Fibroblast of the conjunctiva (primary cell): ENCODE data around the gene SPDYE2.
"Not testable (repeated sequence)": the region's sequence is repeated elsewhere in the genome, so short reads cannot be mapped to it uniquely, and the experiment has no call there.

ENCODE experiments used
- DNase-seq: peaks from one replicate; pipeline ENCODE4 v3.0.0-alpha.2; 2010; ENCODE audit warnings: low read depth

The SPDYE2 gene

GRCh38 chr7:102540604-102541003, 10.4 kb upstream of the SPDYE2 start:
- DNase-seq = not testable (repeated sequence)

- DNase-seq = not testable (repeated sequence)
Measured at GRCh38 chr7:102542083-102542482, 8.9 kb upstream of the SPDYE2 start.

DNA sequence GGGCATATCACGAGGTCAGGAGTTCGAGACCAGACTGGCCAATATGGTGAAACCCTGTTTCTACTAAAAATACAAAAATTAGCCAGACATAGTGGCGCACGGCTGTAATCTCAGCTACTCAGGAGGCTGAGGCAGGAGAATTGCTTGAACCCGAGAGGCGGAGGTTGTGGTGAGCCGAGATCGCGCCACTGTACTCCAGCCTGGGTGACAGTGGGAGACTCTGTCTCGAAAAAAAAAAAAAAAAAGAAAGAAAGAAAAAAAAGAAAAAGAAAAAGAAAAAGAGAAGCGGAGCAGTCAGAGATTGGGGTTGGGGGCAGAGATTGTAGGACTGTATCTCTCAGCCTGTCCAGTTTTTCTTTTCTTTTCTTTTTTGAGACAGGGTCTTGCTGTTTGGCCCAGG, 8.3 kb upstream of the SPDYE2 start:
- DNase-seq = not testable (repeated sequence)

GRCh38 chr7:102543596-102543995, 7.4 kb upstream of the SPDYE2 start, which contains the start of gene UPK3BL2:
Gene UPK3BL2 (minus strand): TSS chr7:102543696. CDS start chr7:102543636, 60 bp downstream.
- not testable (repeated sequence) for DNase-seq

- DNase-seq = not testable (repeated sequence)
Measured at GRCh38 chr7:102544372-102544771, 6.7 kb upstream of the SPDYE2 start.

GRCh38 chr7:102545288-102545687, 5.7 kb upstream of the SPDYE2 start:
- DNase-seq = not testable (repeated sequence)

DNA sequence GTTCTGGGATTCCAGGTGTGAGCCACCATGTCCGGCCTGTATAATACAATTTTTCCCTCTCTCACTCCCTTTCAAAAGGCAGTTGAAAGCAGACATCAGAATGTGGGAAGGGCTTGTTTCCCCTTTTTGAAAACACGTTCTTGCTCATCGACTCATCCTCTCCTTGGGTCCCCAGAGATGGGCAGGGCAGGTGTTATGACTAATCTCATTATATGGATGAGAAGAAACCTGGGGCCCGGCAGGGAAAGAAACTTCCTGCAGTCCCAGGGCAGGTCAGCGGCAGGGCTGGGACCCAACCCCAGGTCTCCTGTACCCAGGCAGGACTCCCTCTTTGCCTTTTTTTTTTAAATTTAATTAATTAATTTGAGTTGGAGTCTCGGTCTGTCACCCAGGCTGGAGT, 4.7 kb upstream of the SPDYE2 start:
- DNase-seq = not testable (repeated sequence)

GRCh38 chr7:102568620-102569019, 17.6 kb downstream of the SPDYE2 start:
- not testable (repeated sequence) for DNase-seq

DNA sequence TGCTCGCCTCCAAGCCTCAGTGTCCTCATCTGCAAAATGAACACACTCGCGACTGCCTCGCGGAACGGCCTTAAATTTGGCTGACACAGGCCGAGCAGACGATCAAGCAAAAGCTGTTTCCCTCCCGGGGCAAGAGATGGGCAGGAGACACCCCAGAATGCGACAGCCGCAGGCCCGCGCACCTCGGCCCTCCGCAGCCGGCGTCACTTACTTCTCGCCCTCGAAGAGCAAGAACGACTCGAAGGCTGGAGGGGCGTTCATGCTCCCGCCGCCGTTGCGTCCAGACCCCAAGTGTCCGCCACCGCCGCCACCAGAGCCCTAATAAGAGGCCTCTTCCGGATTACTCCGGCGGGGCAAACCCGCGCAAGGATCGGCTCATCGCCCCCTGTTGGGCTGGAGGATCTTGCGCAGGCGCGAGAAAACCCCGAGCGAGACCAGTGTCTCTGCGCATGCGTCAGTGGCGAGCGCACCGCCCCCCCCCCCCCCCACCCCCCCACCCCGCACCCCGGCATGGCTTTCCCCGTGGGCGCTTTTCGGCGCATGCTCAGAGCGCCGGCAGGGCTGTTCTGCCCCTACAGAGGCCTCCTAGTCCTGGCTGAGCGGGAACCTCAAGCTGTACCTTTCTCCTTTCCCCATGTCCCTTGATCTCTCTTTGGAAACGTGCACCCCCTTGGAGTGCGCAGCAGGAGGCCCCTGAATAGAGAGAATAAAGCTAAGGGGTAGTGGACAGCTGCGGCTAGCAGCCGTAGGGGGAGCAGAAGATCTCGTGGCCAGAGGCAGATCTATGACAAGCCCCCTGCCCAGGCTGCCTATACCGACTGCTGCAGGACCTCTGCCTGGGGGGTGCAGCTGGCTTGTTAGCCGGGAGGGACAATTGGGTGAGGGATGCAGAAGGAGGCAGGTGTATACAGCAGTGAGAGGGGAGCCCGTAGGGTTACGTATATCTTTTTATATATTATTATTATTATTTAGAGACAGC, 21.5 kb downstream of the SPDYE2 start, which contains the start of gene POLR2J3:
Gene POLR2J3 (minus strand): TSS at position 323 of the 979 bp plus-strand sequence. CDS start 62 bp downstream, at position 261.
- not testable (repeated sequence) for DNase-seq

DNA sequence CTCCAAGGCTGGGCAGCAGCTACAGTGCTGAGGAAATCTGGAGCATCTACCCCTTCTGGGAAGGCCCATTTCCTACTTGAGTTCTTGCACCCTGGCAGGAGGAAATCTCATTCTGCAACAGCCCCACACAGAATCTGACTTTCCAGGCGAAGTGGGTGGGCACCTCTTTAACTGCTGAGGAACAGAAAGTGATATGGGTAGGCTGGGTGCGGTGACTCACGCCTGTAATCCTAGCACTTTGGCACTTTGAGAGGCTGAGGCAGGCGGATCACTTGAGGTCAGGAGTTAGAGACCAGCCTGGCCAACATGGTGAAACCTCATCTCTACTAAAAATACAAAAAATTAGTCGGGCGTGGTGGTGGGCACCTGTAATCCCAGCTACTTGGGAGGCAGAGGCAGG, 23.6 kb downstream of the SPDYE2 start:
- not testable (repeated sequence) for DNase-seq

GRCh38 chr7:102576363-102576762, 25.3 kb downstream of the SPDYE2 start:
- DNase-seq = not testable (repeated sequence)

GRCh38 chr7:102577315-102578240, 26.6 kb downstream of the SPDYE2 start:
- DNase-seq = not testable (repeated sequence)

DNA sequence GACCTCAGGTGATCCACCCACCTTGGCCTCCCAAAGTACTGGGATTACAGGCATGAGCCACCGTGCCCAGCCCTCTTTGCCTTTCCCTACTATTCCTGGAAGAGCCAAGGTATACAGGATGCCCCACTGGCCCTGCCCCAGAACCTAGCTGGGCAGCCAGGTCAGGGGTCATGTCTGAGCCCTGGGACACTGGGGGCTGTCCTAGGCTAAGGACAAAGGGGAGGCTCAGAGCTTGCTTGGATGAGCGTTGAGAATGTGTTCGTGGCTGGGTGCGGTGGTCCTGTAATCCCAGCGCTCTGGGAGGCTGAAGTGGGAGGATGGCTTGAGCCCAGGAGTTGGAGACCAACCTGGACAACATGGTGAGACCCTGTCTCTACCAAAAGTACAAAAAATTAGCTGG, 27.5 kb downstream of the SPDYE2 start:
- not testable (repeated sequence) for DNase-seq

GRCh38 chr7:102581722-102582121, 30.7 kb downstream of the SPDYE2 start:
- not testable (repeated sequence) for DNase-seq

DNA sequence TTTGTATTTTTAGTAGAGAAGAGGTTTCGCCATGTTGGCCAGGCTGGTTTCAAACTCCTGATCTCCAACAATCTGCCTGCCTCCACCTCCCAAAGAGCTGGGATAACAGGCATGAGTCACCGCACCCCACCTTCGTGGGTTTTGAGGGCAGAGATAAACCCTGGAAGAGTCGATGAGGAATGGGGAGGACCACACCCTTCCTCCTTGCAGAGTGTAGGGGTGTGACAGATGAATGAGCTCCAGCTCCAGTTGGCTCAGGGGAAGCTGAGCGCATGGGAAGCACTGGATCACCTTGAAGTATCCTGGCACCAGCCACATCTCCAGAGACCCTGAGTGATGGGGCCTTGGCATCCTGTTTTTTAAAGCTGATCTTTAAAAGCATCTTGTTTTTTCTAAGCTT, 32.5 kb downstream of the SPDYE2 start:
- DNase-seq = not testable (repeated sequence)

- DNase-seq = not testable (repeated sequence)
Measured at GRCh38 chr7:102589857-102590256, 38.8 kb downstream of the SPDYE2 start.

DNA sequence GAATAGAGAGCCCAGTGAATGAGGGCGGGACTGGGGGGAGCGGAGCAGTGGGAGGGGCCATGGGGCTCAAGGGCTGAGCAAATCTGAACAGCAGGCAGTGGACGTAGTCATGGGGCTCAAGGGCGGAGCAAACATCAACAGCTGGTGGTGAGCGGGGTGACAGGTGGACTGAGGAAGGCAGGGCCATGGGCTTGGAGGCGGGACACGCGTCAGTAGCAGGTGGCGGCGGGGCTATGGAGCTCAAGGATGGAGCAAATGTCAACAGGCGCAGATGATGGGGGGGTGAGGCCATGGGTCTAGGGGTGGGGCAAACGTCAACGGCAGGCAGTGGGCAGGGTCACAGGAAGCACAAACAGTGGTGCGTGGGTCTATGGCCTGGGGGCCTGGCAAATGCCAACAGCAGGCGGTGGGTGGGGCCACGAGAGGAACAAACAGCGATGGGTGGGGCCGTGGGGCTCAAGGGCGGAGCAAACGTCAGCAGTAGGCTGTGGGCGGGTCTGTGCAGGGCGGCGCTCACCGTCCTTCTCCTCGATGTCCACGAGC, 41.5 kb downstream of the SPDYE2 start:
- not testable (repeated sequence) for DNase-seq

DNA sequence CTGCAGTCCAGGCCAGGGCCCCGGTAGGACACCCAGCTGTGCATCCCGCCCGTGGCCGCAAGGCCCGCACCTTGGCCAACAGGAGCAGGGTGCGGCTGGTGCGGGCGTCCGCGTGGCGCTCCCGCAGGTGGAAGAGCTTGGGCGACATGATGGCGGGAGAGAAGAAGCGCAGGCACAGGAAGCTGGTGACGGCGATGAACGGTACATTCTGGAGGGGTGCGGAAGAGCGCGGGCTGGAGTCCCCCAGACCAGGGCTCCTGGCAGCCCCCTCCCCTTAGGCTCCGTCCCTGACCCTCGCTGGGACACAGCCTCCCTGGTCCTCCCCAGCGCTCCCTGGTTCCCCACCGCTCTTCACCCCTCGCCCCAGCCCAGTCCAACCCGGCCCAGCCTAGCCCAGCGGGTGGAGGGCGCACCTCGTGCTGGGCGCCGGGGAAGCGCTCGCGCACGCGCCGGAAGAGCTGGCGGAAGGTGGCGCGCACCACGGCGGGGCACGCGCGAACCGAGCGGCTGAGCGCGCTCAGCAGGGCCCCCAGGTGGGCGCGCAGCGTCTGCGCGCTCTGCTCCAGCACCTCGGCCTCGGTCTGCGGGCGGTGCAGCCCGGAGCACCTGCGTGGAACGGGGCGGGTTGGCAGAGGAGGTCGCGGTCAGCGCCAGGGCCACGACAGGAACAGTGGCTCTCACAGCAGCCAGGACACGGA, 42.8 kb downstream of the SPDYE2 start:
- DNase-seq = not testable (repeated sequence)

GRCh38 chr7:102596036-102596435, 45.0 kb downstream of the SPDYE2 start:
- DNase-seq = not testable (repeated sequence)

- not testable (repeated sequence) for DNase-seq
Measured at GRCh38 chr7:102599699-102600098, 48.7 kb downstream of the SPDYE2 start.

DNA sequence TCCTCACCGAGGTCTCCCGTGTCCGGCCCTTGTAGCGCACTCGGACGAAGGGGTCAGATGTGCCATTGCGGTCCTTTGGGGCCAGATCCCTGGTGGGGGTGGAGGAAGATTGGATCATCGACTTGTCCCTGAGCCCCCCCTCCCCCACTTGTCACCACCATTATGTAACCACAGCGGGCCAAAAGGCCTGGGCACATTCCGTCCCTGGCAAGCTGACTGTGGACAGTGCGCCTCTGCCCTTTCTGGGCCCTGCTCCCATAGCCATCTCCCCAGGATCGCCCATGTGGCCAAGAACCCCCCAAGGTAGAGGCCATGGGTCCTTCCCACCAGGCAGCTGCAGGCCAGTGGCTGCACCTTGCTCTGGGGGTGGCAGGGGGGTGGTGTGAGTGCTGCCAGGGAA, 51.3 kb downstream of the SPDYE2 start:
- DNase-seq = not testable (repeated sequence)
